RWPE1 (cell line): Measurements from ENCODE around the gene MLKL.

Experiments
- CTCF ChIA-PET: fragments of 350-600 bp; sonication (Branson Sonifier 250); formaldehyde crosslinking; extraction: SDS; loops from one replicate; lab custom pipeline; 2021; lab: Yijun Ruan, JAX
- POLR2A ChIA-PET: fragments of 400-600 bp; formaldehyde crosslinking; extraction: SDS; loops from one replicate; lab custom pipeline; 2020; ENCODE audit warnings: antibody characterized with exemption; ENCODE audit not compliant: low non-redundant PET; lab: Yijun Ruan, JAX
- DNase-seq: peaks from one replicate; pipeline ENCODE4 v3.0.0; 2012; ENCODE audit warnings: low spot score
- H3K27ac ChIP-seq: fragments of 450-650 bp; 2 replicates; pipeline ENCODE4 v1.5.1; 2017
- TF ChIP-seq, protein P1 (sequence below): fragments of 450-650 bp; conservative IDR thresholded peaks from 2 replicates; pipeline ENCODE4 v1.5.1; 2017; ENCODE audit warnings: low read depth, mild to moderate bottlenecking

The MLKL gene

GRCh38 chr16:74745109-74745615 lies 44.5 kb upstream of the MLKL start:
- no peak overlapping the region for H3K27ac ChIP-seq
- ChIA-PET POLR2A (no interaction called here), CTCF (interaction anchor here (2.1 kb wide), 1 partner anchor 117 kb away, joined by 6 read pairs; no protein-coding TSS in a partner anchor)
- TF ChIP-seq, protein P1, sequence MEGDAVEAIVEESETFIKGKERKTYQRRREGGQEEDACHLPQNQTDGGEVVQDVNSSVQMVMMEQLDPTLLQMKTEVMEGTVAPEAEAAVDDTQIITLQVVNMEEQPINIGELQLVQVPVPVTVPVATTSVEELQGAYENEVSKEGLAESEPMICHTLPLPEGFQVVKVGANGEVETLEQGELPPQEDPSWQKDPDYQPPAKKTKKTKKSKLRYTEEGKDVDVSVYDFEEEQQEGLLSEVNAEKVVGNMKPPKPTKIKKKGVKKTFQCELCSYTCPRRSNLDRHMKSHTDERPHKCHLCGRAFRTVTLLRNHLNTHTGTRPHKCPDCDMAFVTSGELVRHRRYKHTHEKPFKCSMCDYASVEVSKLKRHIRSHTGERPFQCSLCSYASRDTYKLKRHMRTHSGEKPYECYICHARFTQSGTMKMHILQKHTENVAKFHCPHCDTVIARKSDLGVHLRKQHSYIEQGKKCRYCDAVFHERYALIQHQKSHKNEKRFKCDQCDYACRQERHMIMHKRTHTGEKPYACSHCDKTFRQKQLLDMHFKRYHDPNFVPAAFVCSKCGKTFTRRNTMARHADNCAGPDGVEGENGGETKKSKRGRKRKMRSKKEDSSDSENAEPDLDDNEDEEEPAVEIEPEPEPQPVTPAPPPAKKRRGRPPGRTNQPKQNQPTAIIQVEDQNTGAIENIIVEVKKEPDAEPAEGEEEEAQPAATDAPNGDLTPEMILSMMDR: no peak
- DNase-seq: no peak

GRCh38 chr16:74744566-74744965 lies 43.9 kb upstream of the MLKL start:
- ChIA-PET CTCF (interaction anchor here (0.9 to 2.1 kb wide), 3 partner anchors 20 to 118 kb away, joined by 3 to 7 read pairs (median 6); partner anchors contain the start of gene FA2H), POLR2A (no interaction called here)
- H3K27ac ChIP-seq: peak overlapping the region; percentile 75
- DNase-seq: no peak
- TF ChIP-seq, protein P1: no peak

DNA sequence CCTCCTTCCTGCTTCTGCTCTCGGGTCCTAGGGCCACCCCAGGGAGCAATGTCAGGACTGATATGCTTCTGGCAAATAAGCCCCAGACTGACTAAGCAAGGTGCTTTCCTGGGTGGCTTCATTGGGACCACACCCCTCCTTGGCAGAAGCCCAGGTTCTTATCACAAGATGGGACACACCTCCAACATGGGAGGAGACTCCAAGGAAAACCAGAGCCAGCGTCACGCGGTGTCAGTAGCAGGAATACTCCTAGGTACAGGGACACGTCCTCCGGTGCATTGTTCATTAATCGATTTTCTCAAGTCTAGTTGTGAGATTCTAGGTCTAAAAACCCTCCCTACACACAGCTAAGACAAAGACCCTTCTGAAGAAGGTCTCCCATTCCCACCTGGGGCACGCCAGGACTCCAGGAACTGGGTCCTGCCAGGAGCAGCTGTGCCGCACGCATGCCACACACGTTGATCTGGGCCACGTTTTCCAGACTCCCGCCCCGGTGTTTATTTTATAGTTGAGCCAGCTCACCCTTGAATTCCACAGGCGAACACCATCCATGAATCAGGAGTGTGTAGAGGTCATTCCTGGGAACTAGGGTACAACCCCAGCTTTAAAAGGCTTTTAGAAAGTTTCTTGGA lies 43.1 kb upstream of the MLKL start:
- TF ChIP-seq, protein P1: no peak
- peak; percentile 84 for DNase-seq
- POLR2A ChIA-PET: no interaction called here
- CTCF ChIA-PET: interaction anchor here (0.6 to 2.1 kb wide), 5 partner anchors 15 to 119 kb away, joined by 3 to 7 read pairs (median 4); partner anchors contain the start of gene FA2H
- H3K27ac ChIP-seq: peak overlapping the region; percentile 75

DNA sequence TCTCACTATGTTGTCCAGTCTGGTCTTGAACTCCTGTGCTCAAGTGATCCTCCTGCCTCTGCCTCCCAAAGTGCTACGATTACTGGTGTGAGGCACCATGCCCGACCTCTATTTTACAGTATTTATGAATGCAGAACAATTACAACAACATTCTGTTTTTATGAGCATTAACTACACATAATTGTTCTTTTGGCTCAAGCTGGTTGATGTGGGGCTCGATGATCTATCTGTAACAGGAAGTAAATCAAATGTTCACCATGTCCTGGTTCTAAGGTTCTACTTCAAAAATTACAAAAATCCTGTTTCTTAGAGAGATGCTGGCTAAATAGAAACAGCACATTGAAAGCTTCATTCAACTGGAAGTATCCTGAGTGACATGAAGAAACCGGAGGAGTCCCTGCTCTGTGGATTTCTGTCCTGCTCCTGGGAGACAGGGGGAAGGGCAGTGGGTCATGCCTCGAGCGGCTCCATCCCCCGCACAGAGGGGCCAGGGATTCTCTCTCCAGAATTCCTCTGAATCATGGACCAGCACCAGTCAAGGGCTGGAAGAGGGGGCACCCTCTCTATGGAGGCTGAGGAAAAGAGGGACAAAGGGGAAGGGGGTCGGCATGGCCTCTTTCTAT lies 42.5 kb upstream of the MLKL start:
- H3K27ac ChIP-seq: peak overlapping the region; percentile 75
- peak; percentile 32 for DNase-seq
- TF ChIP-seq, protein P1: no peak
- CTCF ChIA-PET: interaction anchor here (1.2 to 2.1 kb wide), 2 partner anchors 18 to 120 kb away, joined by 3 to 6 read pairs; no protein-coding TSS in a partner anchor
- POLR2A ChIA-PET: no interaction called here

DNA sequence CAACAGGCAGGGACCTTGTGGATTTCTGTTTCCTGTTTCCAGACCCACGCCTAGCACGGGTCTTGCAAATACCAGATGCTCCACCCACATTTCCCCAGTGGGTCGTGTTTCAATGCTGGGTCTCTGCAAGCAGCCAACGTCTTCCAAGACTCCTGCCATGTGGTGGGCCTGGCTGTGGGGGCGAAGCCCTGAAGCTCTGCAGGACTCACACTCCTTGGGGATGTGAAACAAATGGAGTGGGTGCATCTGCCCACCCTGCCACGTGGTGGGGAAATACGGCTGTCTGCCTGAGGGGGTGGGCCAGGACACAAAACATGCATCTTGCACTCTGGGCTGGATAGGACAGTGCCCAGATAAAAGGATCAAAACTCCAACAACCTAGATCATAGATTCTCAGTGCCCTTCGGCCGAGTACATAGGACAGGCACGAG lies 41.4 kb upstream of the MLKL start:
- CTCF ChIA-PET: no interaction called here
- no peak for DNase-seq

GRCh38 chr16:74740795-74741304 lies 40.2 kb upstream of the MLKL start:
- H3K27ac ChIP-seq: peak overlapping the region; percentile 68
- peak; percentile 72 for DNase-seq
- ChIA-PET POLR2A (no interaction called here), CTCF (interaction anchor here (1.4 kb wide), 1 partner anchor 122 kb away, joined by 3 read pairs; no protein-coding TSS in a partner anchor)
- TF ChIP-seq, protein P1: no peak

More for the DNA sequence above, 41.4 kb upstream of the MLKL start:
- POLR2A ChIA-PET: no interaction called here
- peak overlapping the region; percentile 42 for H3K27ac ChIP-seq
- TF ChIP-seq, protein P1: no peak
